Keratinocyte (primary cell): ENCODE data around the gene HMCN1. TPM values are rescaled to one million over a fixed set of nuclear protein-coding genes. Genes with fewer than 3 reads are reported as not detected.

Source experiments
- DNase-seq: peaks from one replicate; pipeline ENCODE4 v3.0.0-alpha.2; 2011; ENCODE audit warnings: low read depth, missing footprints, low spot score
- FAIRE-seq: peaks from 2 replicates; lab custom pipeline; 2011; peaks lifted over from hg19 to GRCh38; lab: Jason Lieb, UNC
- H2AFZ ChIP-seq: 2 replicates; pipeline ENCODE4 v1.6.0; 2012; ENCODE audit warnings: low read length, control low read depth, inconsistent platforms; ENCODE audit not compliant: control insufficient read depth
- H3K27ac ChIP-seq: 2 replicates; pipeline ENCODE4 v1.5.1; 2011; ENCODE audit warnings: low read length; ENCODE audit not compliant: control insufficient read depth, insufficient read depth
- H3K27me3 ChIP-seq: 3 replicates; pipeline ENCODE4 v1.6.0; 2011; ENCODE audit warnings: low read length; ENCODE audit not compliant: control insufficient read depth, insufficient read depth; ENCODE audit errors: extremely low read depth
- H3K36me3 ChIP-seq, 2 experiments: 2 replicates in 1 of 2; 3 replicates in 1 of 2; pipeline ENCODE4 v1.5.1; 2011; ENCODE audit warnings: low read length in 2 of 2, mild to moderate bottlenecking in 1 of 2; ENCODE audit not compliant: control insufficient read depth in 2 of 2, insufficient read depth in 2 of 2; ENCODE audit errors: extremely low read depth in 1 of 2
- H3K4me1 ChIP-seq: 3 replicates; pipeline ENCODE4 v1.5.1; 2011; ENCODE audit warnings: low read length; ENCODE audit not compliant: control insufficient read depth, insufficient read depth; ENCODE audit errors: extremely low read depth
- H3K4me2 ChIP-seq: 3 replicates; pipeline ENCODE4 v1.6.0; 2011; ENCODE audit warnings: low read depth, low read length; ENCODE audit not compliant: control insufficient read depth, insufficient read depth; ENCODE audit errors: extremely low read depth
- H3K4me3 ChIP-seq, 3 experiments: fragments of 200-600 bp in 1 of 3; sonication (generic) in 1 of 3; 2 replicates in 2 of 3; 3 replicates in 1 of 3; pipeline ENCODE4 v1.5.1; 2011 to 2016; ENCODE audit warnings: low read length in 3 of 3, mild to moderate bottlenecking in 3 of 3, control low read depth in 2 of 3, inconsistent platforms in 1 of 3, low read depth in 1 of 3, mixed read lengths in 1 of 3, mixed run types in 1 of 3, moderate library complexity in 1 of 3; ENCODE audit not compliant: control insufficient read depth in 2 of 3, insufficient read depth in 2 of 3; ENCODE audit errors: extremely low read depth in 1 of 3
- H3K79me2 ChIP-seq: 2 replicates; pipeline ENCODE4 v1.6.0; 2012; ENCODE audit warnings: low read length; ENCODE audit not compliant: control insufficient read depth, insufficient read depth
- H3K9ac ChIP-seq: 3 replicates; pipeline ENCODE4 v1.6.0; 2011; ENCODE audit warnings: low read length; ENCODE audit not compliant: control insufficient read depth, insufficient read depth; ENCODE audit errors: extremely low read depth
- H3K9me1 ChIP-seq: 3 replicates; pipeline ENCODE4 v1.6.0; 2011; ENCODE audit warnings: low read length; ENCODE audit not compliant: control insufficient read depth, insufficient read depth; ENCODE audit errors: extremely low read depth
- H3K9me3 ChIP-seq: 2 replicates; pipeline ENCODE4 v1.5.1; 2012; ENCODE audit warnings: low read depth, low read length; ENCODE audit not compliant: control insufficient read depth
- H4K20me1 ChIP-seq: 3 replicates; pipeline ENCODE4 v1.6.0; 2011; ENCODE audit warnings: low read length; ENCODE audit not compliant: control insufficient read depth, insufficient read depth; ENCODE audit errors: extremely low read depth
- CTCF ChIP-seq, 3 experiments: IDR thresholded peaks in 1 of 3; conservative IDR thresholded peaks in 1 of 3; optimal IDR thresholded peaks in 1 of 3; 2 replicates in 2 of 3; 3 replicates in 1 of 3; pipeline versions ENCODE3 to v1.5.1; 2011; ENCODE audit warnings: low read length in 3 of 3, mild to moderate bottlenecking in 3 of 3, moderate library complexity in 2 of 3, control low read depth in 1 of 3, inconsistent platforms in 1 of 3; ENCODE audit not compliant: insufficient read depth in 2 of 3; ENCODE audit errors: extremely low read depth in 1 of 3
- EZH2 ChIP-seq: IDR thresholded peaks from one replicate; pipeline ENCODE4 v1.6.1; 2012; ENCODE audit warnings: inconsistent platforms, mild to moderate bottlenecking, low read length, moderate library complexity
- dilution Hi-C: fragments of 300-500 bp; cut with MboI; formaldehyde crosslinking; loops from one replicate; pipeline ENCODE4 v1.7.0; 2020; ENCODE audit warnings: low sequenced_read_pairs; ENCODE audit not compliant: extremely low pct_ligation_motif_present
- polyA plus RNA-seq, 5 experiments: library from polyadenylated mRNA; depleted of rRNA in 3 of 5; stranded (reverse) in 3 of 5; stranded (forward) in 1 of 5; unstranded in 1 of 5; fragments of >200 nt; gene quantifications; 1 replicate in 1 of 5; 2 replicates in 3 of 5; 3 replicates in 1 of 5; pipeline versions ENCODE4 v1.2.1 to v1.2.3, GENCODE V29; 2011 to 2012; ENCODE audit warnings: missing spikeins in 2 of 5, low read depth in 1 of 5, low replicate concordance in 1 of 5

The HMCN1 gene
- polyA plus RNA-seq, 1 donor (not counting 4 experiments of a cell fraction or from before 2014, with no cell fraction given): 1.8 TPM

DNA sequence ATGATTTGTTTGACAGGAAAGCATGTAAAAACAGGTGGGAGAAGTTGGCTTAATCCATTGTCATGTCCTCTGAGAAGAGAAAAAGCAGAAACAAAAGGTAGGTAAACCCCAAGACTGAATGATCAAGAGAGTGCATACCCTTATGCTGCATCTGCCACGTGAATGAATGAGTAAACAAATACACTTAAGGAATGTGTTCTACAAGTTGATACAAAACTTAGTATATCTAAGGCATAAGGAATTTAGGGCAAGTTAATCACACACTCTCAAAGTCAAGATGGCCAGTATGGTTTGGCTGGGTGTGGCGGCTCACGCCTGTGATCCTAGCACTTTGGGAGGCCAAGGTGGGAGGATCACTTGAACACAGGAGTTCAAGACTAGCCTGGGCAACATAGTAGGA is 34.2 kb downstream of the HMCN1 start:
- no peak overlapping the region for H2AFZ ChIP-seq
- H3K4me2 ChIP-seq: no peak overlapping the region
- no peaks in the 10 kb centered on the region for H3K9me3 ChIP-seq
- TF ChIP-seq CTCF (optimal IDR thresholded peaks at IDR 0.05 in 1 of 3, IDR thresholded peaks at IDR 0.05 in 1 of 3, conservative IDR thresholded peaks at IDR 0.05 in 1 of 3; ENCODE audit: extremely low read depth in 1 of 3, insufficient read depth in 2 of 3, low read length in 3 of 3) (no peak), EZH2 (no peak)
- no peak overlapping the region for H3K9ac ChIP-seq
- no peaks in the 10 kb centered on the region for H4K20me1 ChIP-seq
- DNase-seq: peak; percentile 15
- H3K79me2 ChIP-seq: no peaks in the 10 kb centered on the region
- H3K4me3 ChIP-seq: no peak overlapping the region
- no peaks in the 10 kb centered on the region for H3K4me1 ChIP-seq
- peak; percentile 64 for FAIRE-seq
- H3K27ac ChIP-seq: no peak overlapping the region
- no peaks in the 10 kb centered on the region for H3K9me1 ChIP-seq
- no peaks in the 10 kb centered on the region for H3K27me3 ChIP-seq
- H3K36me3 ChIP-seq: no peaks in the 10 kb centered on the region
- dilution Hi-C loops: no loop called here

DNA sequence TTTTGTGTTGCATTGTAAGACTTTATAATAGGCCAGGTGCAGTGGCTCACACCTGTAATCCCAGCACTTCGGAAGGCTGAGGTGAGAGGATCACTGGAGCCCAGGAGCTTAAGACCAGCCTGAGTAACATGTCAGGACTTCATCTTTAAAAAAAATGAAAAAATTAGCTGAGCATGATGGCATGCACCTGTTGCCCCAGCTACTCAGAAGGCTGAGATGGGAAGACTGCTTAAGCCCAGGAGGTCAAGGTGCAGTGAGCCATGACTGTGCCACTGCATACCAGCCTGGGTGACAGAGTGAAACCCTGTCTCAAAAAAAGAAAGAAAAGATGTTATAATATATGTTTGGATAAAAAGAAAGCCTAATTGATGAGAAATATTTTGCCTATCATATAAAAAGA is 34.9 kb downstream of the HMCN1 start:
- FAIRE-seq (no peak), DNase-seq (no peak)
- Histone ChIP-seq H4K20me1 (no peaks in the 10 kb centered on the region), H3K4me2 (no peak overlapping the region), H3K27me3 (no peaks in the 10 kb centered on the region), H3K9ac (no peak overlapping the region), H3K9me3 (no peaks in the 10 kb centered on the region), H3K9me1 (no peaks in the 10 kb centered on the region), H3K27ac (no peak overlapping the region), H3K36me3 (no peaks in the 10 kb centered on the region), H2AFZ (no peak overlapping the region), H3K4me1 (no peaks in the 10 kb centered on the region), H3K4me3 (no peak overlapping the region), H3K79me2 (no peaks in the 10 kb centered on the region)
- TF ChIP-seq EZH2 (no peak), CTCF (optimal IDR thresholded peaks at IDR 0.05 in 1 of 3, IDR thresholded peaks at IDR 0.05 in 1 of 3, conservative IDR thresholded peaks at IDR 0.05 in 1 of 3; ENCODE audit: extremely low read depth in 1 of 3, insufficient read depth in 2 of 3, low read length in 3 of 3) (no peak)
- dilution Hi-C loops: no loop called here
